Measurements from ENCODE around the gene BCCIP.

GRCh38 chr10:125795128-125795527 is 28.2 kb upstream of the BCCIP start:
- no peak for TF ChIP-seq CTCF (IDR thresholded peaks at IDR 0.05; ENCODE audit: control extremely low read depth in 1 of 3, insufficient read depth in 1 of 3, low read depth in 1 of 3, low read length in 3 of 3)
- TF ChIP-seq NRF1 (IDR thresholded peaks at IDR 0.05; ENCODE audit: low read depth, low read length): no peak
- TF ChIP-seq PHF8 (conservative IDR thresholded peaks at IDR 0.05; ENCODE audit: low read depth, low read length): no peak
- TF ChIP-seq GABPA (IDR thresholded peaks at IDR 0.05; ENCODE audit: borderline replicate concordance, insufficient read depth, low read length): no peak
- no peak for TF ChIP-seq MAX (IDR thresholded peaks at IDR 0.05)
- TF ChIP-seq ATF2 (IDR thresholded peaks at IDR 0.05; ENCODE audit: low read length): no peak
- no peak for TF ChIP-seq JUND (IDR thresholded peaks at IDR 0.05; ENCODE audit: low read length)
- no peak for TF ChIP-seq ASH2L (IDR thresholded peaks at IDR 0.05; ENCODE audit: low read length)
- no peak for TF ChIP-seq USF2 (IDR thresholded peaks at IDR 0.05; ENCODE audit: low read length)
- TF ChIP-seq CHD1 (IDR thresholded peaks at IDR 0.05; ENCODE audit: low read depth, low read length): no peak
- TF ChIP-seq EP300 (IDR thresholded peaks at IDR 0.05; ENCODE audit: borderline replicate concordance in 1 of 2, low read depth in 2 of 2, low read length in 2 of 2): no peak
- TF ChIP-seq JUN (IDR thresholded peaks at IDR 0.05; ENCODE audit: low read depth, low read length): no peak
- no peak for TF ChIP-seq POLR2A (IDR thresholded peaks at IDR 0.05; ENCODE audit: control extremely low read depth in 1 of 2, low read depth in 2 of 2, low read length in 2 of 2)
- TF ChIP-seq CHD2 (IDR thresholded peaks at IDR 0.05; ENCODE audit: low read length): no peak

Data from H1 (cell line).